ENCODE results near the gene USP16. TPM values are rescaled to one million over a fixed set of nuclear protein-coding genes. Genes with fewer than 3 reads are reported as not detected.

USP16 gene
- total and polyA plus RNA-seq, 2 of the 13 experiments (the other 11 are each of a cell fraction or from before 2014, with no cell fraction given): 16.5 to 46.9 TPM

DNA sequence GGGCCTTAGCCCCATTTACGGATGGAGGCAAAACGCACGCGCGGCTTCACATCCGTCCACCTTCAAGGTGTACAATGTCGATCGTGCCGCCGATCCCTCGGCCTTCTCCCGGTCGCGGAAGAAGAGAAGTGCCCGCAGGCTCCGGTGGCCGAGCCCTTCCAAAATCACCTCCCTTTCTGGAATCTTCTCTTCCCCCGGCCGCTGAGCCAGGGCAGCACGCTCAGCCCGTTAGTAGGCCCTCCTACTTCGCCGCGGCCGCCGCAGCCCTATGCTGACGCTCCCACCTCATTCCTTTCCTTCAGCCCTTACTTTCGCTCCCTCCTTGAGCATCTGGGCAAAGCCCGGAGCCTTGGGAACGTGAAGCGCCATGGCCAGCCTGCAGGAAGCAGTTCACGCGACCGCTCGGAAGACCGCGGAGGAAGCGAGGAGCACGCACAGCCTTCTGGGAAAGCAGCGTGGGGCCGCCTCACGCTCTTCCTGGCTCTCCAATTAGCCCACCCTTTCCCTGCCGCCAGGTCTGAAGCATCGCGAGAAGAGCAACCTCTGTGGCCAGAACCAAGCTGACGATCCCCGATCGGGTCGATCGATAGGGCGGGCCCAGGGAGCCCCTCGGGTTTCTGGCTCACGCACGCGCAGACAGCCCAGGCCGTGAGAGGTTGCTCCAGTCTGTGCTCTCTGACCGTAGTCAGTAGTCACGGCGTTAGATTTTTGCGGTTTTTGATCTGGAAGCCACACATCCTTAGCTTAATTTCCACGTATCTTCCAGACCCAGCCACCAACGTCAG, 48.9 kb downstream of the USP16 start, which contains the start of gene CCT8 (continued):
- TF ChIP-seq GFI1 (CRISPR knock-in tag; IDR thresholded peaks at IDR 0.05; ENCODE audit: borderline replicate concordance): no peak; the same call in 1 of the 2 replicates
- no peak for TF ChIP-seq PAX8 (CRISPR knock-in tag; IDR thresholded peaks at IDR 0.05; ENCODE audit: borderline replicate concordance)
- peak; percentile 36; the same call in 1 of the 2 replicates for TF ChIP-seq ZNF317 (CRISPR knock-in tag; IDR thresholded peaks at IDR 0.05)
- TF ChIP-seq ZNF816 (CRISPR knock-in tag; IDR thresholded peaks at IDR 0.05; ENCODE audit: borderline replicate concordance): 0 out of 2 replicates have a peak, but pooled peaks have one; percentile 13
- 0 out of 2 replicates have a peak, but pooled peaks have one; percentile 64 for TF ChIP-seq ZNF577 (CRISPR knock-in tag; IDR thresholded peaks at IDR 0.05; ENCODE audit: borderline replicate concordance, low read depth)
- TF ChIP-seq MATR3 (CRISPR knock-in tag; IDR thresholded peaks at IDR 0.05): no peak
- no peak; the same call in none of the 2 replicates for TF ChIP-seq ZNF619 (CRISPR knock-in tag; IDR thresholded peaks at IDR 0.05)
- TF ChIP-seq, protein P1, sequence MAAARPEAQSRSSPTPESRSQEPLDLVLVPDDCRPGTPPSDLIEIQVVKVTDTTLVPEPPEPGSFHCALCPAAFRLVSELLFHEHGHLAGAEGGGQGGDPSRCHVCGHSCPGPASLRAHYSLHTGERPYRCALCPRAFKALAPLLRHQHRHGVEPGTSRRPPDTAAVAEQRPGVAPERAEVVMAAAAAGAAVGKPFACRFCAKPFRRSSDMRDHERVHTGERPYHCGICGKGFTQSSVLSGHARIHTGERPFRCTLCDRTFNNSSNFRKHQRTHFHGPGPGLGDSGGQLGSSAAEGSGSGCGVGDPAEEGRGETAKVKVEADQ (CRISPR knock-in tag; IDR thresholded peaks at IDR 0.05; ENCODE audit: borderline replicate concordance): peak; percentile 35; the same call in 1 of the 2 replicates
- TF ChIP-seq, protein P2, sequence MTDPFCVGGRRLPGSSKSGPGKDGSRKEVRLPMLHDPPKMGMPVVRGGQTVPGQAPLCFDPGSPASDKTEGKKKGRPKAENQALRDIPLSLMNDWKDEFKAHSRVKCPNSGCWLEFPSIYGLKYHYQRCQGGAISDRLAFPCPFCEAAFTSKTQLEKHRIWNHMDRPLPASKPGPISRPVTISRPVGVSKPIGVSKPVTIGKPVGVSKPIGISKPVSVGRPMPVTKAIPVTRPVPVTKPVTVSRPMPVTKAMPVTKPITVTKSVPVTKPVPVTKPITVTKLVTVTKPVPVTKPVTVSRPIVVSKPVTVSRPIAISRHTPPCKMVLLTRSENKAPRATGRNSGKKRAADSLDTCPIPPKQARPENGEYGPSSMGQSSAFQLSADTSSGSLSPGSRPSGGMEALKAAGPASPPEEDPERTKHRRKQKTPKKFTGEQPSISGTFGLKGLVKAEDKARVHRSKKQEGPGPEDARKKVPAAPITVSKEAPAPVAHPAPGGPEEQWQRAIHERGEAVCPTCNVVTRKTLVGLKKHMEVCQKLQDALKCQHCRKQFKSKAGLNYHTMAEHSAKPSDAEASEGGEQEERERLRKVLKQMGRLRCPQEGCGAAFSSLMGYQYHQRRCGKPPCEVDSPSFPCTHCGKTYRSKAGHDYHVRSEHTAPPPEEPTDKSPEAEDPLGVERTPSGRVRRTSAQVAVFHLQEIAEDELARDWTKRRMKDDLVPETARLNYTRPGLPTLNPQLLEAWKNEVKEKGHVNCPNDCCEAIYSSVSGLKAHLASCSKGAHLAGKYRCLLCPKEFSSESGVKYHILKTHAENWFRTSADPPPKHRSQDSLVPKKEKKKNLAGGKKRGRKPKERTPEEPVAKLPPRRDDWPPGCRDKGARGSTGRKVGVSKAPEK (CRISPR knock-in tag; IDR thresholded peaks at IDR 0.05; ENCODE audit: borderline replicate concordance): no peak
- TF ChIP-seq, protein P3, sequence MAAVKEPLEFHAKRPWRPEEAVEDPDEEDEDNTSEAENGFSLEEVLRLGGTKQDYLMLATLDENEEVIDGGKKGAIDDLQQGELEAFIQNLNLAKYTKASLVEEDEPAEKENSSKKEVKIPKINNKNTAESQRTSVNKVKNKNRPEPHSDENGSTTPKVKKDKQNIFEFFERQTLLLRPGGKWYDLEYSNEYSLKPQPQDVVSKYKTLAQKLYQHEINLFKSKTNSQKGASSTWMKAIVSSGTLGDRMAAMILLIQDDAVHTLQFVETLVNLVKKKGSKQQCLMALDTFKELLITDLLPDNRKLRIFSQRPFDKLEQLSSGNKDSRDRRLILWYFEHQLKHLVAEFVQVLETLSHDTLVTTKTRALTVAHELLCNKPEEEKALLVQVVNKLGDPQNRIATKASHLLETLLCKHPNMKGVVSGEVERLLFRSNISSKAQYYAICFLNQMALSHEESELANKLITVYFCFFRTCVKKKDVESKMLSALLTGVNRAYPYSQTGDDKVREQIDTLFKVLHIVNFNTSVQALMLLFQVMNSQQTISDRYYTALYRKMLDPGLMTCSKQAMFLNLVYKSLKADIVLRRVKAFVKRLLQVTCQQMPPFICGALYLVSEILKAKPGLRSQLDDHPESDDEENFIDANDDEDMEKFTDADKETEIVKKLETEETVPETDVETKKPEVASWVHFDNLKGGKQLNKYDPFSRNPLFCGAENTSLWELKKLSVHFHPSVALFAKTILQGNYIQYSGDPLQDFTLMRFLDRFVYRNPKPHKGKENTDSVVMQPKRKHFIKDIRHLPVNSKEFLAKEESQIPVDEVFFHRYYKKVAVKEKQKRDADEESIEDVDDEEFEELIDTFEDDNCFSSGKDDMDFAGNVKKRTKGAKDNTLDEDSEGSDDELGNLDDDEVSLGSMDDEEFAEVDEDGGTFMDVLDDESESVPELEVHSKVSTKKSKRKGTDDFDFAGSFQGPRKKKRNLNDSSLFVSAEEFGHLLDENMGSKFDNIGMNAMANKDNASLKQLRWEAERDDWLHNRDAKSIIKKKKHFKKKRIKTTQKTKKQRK (IDR thresholded peaks at IDR 0.05; ENCODE audit: low read length): no peak
- TF ChIP-seq ZNF703 (CRISPR knock-in tag; IDR thresholded peaks at IDR 0.05; ENCODE audit: borderline replicate concordance): 0 out of 2 replicates have a peak, but pooled peaks have one; percentile 69
- TF ChIP-seq ZSCAN21 (CRISPR knock-in tag; IDR thresholded peaks at IDR 0.05; ENCODE audit: borderline replicate concordance): no peak
- TF ChIP-seq, protein P4, sequence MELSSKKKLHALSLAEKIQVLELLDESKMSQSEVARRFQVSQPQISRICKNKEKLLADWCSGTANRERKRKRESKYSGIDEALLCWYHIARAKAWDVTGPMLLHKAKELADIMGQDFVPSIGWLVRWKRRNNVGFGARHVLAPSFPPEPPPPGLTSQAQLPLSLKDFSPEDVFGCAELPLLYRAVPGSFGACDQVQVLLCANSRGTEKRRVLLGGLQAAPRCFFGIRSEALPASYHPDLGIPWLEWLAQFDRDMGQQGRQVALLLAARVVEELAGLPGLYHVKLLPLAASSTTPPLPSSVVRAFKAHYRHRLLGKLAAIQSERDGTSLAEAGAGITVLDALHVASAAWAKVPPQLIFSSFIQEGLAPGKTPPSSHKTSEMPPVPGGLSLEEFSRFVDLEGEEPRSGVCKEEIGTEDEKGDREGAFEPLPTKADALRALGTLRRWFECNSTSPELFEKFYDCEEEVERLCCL (CRISPR knock-in tag; IDR thresholded peaks at IDR 0.05; ENCODE audit: borderline replicate concordance): peak; percentile 92; the same call in 1 of the 2 replicates
- peak; percentile 45; the same call in 1 of the 2 replicates for TF ChIP-seq MED1 (CRISPR knock-in tag; IDR thresholded peaks at IDR 0.05)
- TF ChIP-seq BRD4 (CRISPR knock-in tag; IDR thresholded peaks at IDR 0.05): peak; percentile 83; the same call in 1 of the 2 replicates
- no peak for TF ChIP-seq ZNF660 (CRISPR knock-in tag; IDR thresholded peaks at IDR 0.05; ENCODE audit: borderline replicate concordance, low read depth)
- TF ChIP-seq HES4 (CRISPR knock-in tag; IDR thresholded peaks at IDR 0.05; ENCODE audit: borderline replicate concordance): no peak; the same call in 1 of the 2 replicates
- TF ChIP-seq RORA (CRISPR knock-in tag; IDR thresholded peaks at IDR 0.05): no peak
- peak; percentile 98 for TF ChIP-seq NFKB2 (CRISPR knock-in tag; IDR thresholded peaks at IDR 0.05; ENCODE audit: borderline replicate concordance)
- TF ChIP-seq MIER3 (CRISPR knock-in tag; IDR thresholded peaks at IDR 0.05; ENCODE audit: borderline replicate concordance): peak; percentile 64; the same call in 1 of the 2 replicates

Measured in HepG2 (cell line).